WERI-Rb-1 (cell line): ENCODE data around the gene ABHD12.

Experiments used
- DNase-seq: peaks from one replicate; pipeline ENCODE4 v3.0.0-alpha.2; 2020
- H3K27ac ChIP-seq: fragments of 250-450 bp; sonication (Bioruptor Pico); 2 replicates; pipeline ENCODE4 v1.5.1; 2020; ENCODE audit warnings: mild to moderate bottlenecking, moderate library complexity
- H3K27me3 ChIP-seq: fragments of 250-450 bp; sonication (Bioruptor Pico); 2 replicates; pipeline ENCODE4 v1.5.1; 2021; ENCODE audit warnings: mild to moderate bottlenecking, low read depth, moderate library complexity; ENCODE audit not compliant: insufficient read depth, severe bottlenecking
- H3K36me3 ChIP-seq: fragments of 250-450 bp; sonication (Bioruptor Pico); 2 replicates; pipeline ENCODE4 v1.5.1; 2020; ENCODE audit warnings: mild to moderate bottlenecking, moderate library complexity
- H3K4me3 ChIP-seq: 2 replicates; pipeline ENCODE4 v1.5.1; 2011; ENCODE audit warnings: low read depth, mild to moderate bottlenecking, control low read depth, low read length
- H3K9me3 ChIP-seq: fragments of 250-450 bp; sonication (Bioruptor Pico); 2 replicates; pipeline ENCODE4 v1.5.1; 2021; ENCODE audit warnings: mild to moderate bottlenecking, moderate library complexity; ENCODE audit not compliant: severe bottlenecking
- CTCF ChIP-seq: IDR thresholded peaks from 2 replicates; pipeline ENCODE4 v1.5.1; 2011; ENCODE audit warnings: low read depth, mild to moderate bottlenecking, control low read depth, inconsistent platforms, low read length

The ABHD12 gene

GRCh38 chr20:25345721-25346120, 44.9 kb downstream of the ABHD12 start:
- H3K9me3 ChIP-seq: no peaks in the 10 kb centered on the region
- TF ChIP-seq CTCF: no peak
- H3K36me3 ChIP-seq: no peaks in the 10 kb centered on the region
- no peak for DNase-seq
- no peak overlapping the region for H3K27ac ChIP-seq
- H3K27me3 ChIP-seq: no peaks in the 10 kb centered on the region
- no peak overlapping the region for H3K4me3 ChIP-seq

GRCh38 chr20:25344634-25345033, 46.0 kb downstream of the ABHD12 start:
- H3K27me3 ChIP-seq: no peaks in the 10 kb centered on the region
- H3K4me3 ChIP-seq: no peak overlapping the region
- no peaks in the 10 kb centered on the region for H3K9me3 ChIP-seq
- no peak for DNase-seq
- no peak for TF ChIP-seq CTCF
- no peaks in the 10 kb centered on the region for H3K36me3 ChIP-seq
- no peak overlapping the region for H3K27ac ChIP-seq

GRCh38 chr20:25341716-25342680, 48.6 kb downstream of the ABHD12 start:
- H3K9me3 ChIP-seq: no peaks in the 10 kb centered on the region
- no peaks in the 10 kb centered on the region; the same call in 1 of the 2 replicates for H3K36me3 ChIP-seq
- DNase-seq: no peak
- H3K4me3 ChIP-seq: no peak overlapping the region
- no peak overlapping the region for H3K27ac ChIP-seq
- TF ChIP-seq CTCF: no peak
- H3K27me3 ChIP-seq: no peaks in the 10 kb centered on the region

GRCh38 chr20:25340380-25340779, 50.3 kb downstream of the ABHD12 start:
- DNase-seq: no peak
- H3K36me3 ChIP-seq: no peaks in the 10 kb centered on the region; the same call in 1 of the 2 replicates
- no peak overlapping the region for H3K27ac ChIP-seq
- no peak for TF ChIP-seq CTCF
- H3K27me3 ChIP-seq: no peaks in the 10 kb centered on the region
- H3K9me3 ChIP-seq: no peaks in the 10 kb centered on the region
- no peak overlapping the region for H3K4me3 ChIP-seq

- no peaks in the 10 kb centered on the region; the same call in 1 of the 2 replicates for H3K36me3 ChIP-seq
- no peak overlapping the region for H3K4me3 ChIP-seq
- no peak for TF ChIP-seq CTCF
- no peaks in the 10 kb centered on the region for H3K9me3 ChIP-seq
- H3K27ac ChIP-seq: no peak overlapping the region
- no peaks in the 10 kb centered on the region for H3K27me3 ChIP-seq
- no peak for DNase-seq
Measured at GRCh38 chr20:25339608-25340007, 51.0 kb downstream of the ABHD12 start.
